Adrenal gland (tissue), 5 donors: ENCODE results near the gene PIK3C2G.

ENCODE experiments used
- POLR2A ChIP-seq, 2 donors: fragments of 450-650 bp; IDR thresholded peaks; one replicate each; pipeline ENCODE4 v1.6.1; 2017; ENCODE audit warnings: antibody characterized with exemption in 2 of 2, mild to moderate bottlenecking in 2 of 2, moderate library complexity in 1 of 2
- TF ChIP-seq, protein P1 (sequence below), 6 experiments: fragments of 450-650 bp in 4 of 6; fragments of 200-600 bp in 2 of 6; sonication (generic) in 1 of 6; IDR thresholded peaks; 1 replicate in 5 of 6; 2 replicates in 1 of 6; pipeline versions ENCODE4 v1.5.1 to v1.8.0; 2016 to 2021; ENCODE audit warnings: antibody characterized with exemption in 6 of 6, mild to moderate bottlenecking in 2 of 6, moderate library complexity in 1 of 6
- donor health status: DM: no; HTN: no; CAD: no.

DNA sequence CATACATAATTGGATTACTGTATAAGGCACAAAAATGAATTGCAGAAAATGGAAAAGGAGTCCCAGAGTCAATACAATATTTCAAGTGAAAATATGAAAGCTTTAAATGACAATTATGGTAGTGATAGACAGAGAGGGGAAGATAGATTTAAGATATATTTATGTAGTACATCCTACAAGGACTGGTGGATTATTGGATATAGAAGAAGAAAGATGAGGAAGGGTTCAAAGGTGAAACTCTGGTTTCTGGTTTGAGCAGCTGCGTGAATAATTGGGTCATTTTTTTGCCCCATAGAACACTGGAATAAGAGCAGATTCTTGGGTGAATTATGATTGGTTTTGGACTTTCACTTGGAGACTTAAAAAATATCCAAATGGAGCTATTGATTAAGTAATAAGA lies 19.4 kb downstream of the PIK3C2G start:
- TF ChIP-seq, protein P1, sequence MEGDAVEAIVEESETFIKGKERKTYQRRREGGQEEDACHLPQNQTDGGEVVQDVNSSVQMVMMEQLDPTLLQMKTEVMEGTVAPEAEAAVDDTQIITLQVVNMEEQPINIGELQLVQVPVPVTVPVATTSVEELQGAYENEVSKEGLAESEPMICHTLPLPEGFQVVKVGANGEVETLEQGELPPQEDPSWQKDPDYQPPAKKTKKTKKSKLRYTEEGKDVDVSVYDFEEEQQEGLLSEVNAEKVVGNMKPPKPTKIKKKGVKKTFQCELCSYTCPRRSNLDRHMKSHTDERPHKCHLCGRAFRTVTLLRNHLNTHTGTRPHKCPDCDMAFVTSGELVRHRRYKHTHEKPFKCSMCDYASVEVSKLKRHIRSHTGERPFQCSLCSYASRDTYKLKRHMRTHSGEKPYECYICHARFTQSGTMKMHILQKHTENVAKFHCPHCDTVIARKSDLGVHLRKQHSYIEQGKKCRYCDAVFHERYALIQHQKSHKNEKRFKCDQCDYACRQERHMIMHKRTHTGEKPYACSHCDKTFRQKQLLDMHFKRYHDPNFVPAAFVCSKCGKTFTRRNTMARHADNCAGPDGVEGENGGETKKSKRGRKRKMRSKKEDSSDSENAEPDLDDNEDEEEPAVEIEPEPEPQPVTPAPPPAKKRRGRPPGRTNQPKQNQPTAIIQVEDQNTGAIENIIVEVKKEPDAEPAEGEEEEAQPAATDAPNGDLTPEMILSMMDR (IDR thresholded peaks at IDR 0.05) = no peak
- TF ChIP-seq POLR2A (IDR thresholded peaks at IDR 0.05) = no peak
